ENCODE data around the gene RGS7. TPM values are rescaled to one million over a fixed set of nuclear protein-coding genes. Genes with fewer than 3 reads are reported as not detected.

Gene RGS7
- polyA plus RNA-seq, 1 donor from 2014 or later = 24.2 TPM

- H3K4me3 ChIP-seq (ENCODE audit: low read length) = no peak overlapping the region
Observed at GRCh38 chr1:241237873-241238272, 119.1 kb downstream of the RGS7 start.

GRCh38 chr1:241235256-241235897 lies 121.6 kb downstream of the RGS7 start:
- no peaks in the 10 kb centered on the region for H3K9me2 ChIP-seq (ENCODE audit: insufficient read depth, low read length)
- no peaks in the 10 kb centered on the region for H3K9me3 ChIP-seq (ENCODE audit: low read length)
- H3K4me2 ChIP-seq (ENCODE audit: low read length) = peak overlapping the region; percentile 7
- peak overlapping the region; percentile 35 for H2AFZ ChIP-seq (ENCODE audit: low read depth, low read length)
- H3K4me3 ChIP-seq (ENCODE audit: low read length) = peak overlapping the region; percentile 39
- H3K36me3 ChIP-seq (ENCODE audit: insufficient read depth, low read length) = no peaks in the 10 kb centered on the region
- H3K79me2 ChIP-seq (replicated peaks; ENCODE audit: insufficient read depth, low read length) = no peaks in the 10 kb centered on the region
- H3F3A ChIP-seq (ENCODE audit: insufficient read depth, low read length, poor library complexity, severe bottlenecking) = no peaks in the 10 kb centered on the region
- H4K20me1 ChIP-seq (ENCODE audit: insufficient read depth) = no peaks in the 10 kb centered on the region
- H3K27ac ChIP-seq (ENCODE audit: low read length) = peak overlapping the region; percentile 70
- H3K9ac ChIP-seq (ENCODE audit: low read length) = peak overlapping the region; percentile 45
- H3K27me3 ChIP-seq (ENCODE audit: insufficient read depth, low read depth, low read length) = no peaks in the 10 kb centered on the region
- TF ChIP-seq SMC3 (conservative IDR thresholded peaks at IDR 0.05; ENCODE audit: poor library complexity) (no peak), CTCF (IDR thresholded peaks at IDR 0.05; ENCODE audit: poor library complexity, severe bottlenecking) (no peak), RAD21 (conservative IDR thresholded peaks at IDR 0.05) (peak; percentile 22), EP300 (conservative IDR thresholded peaks at IDR 0.05; ENCODE audit: poor library complexity, severe bottlenecking) (peak; percentile 55), POLR2AphosphoS5 (IDR thresholded peaks at IDR 0.05) (no peak), TAF1 (IDR thresholded peaks at IDR 0.05; ENCODE audit: low read depth) (no peak), EZH2 (IDR thresholded peaks at IDR 0.05; ENCODE audit: borderline replicate concordance, insufficient read depth, low read length, poor library complexity, severe bottlenecking) (no peak)

More at GRCh38 chr1:241237873-241238272, 119.1 kb downstream of the RGS7 start:
- Histone ChIP-seq H3K9ac (ENCODE audit: low read length) (no peak overlapping the region), H3K9me3 (ENCODE audit: low read length) (no peaks in the 10 kb centered on the region), H2AFZ (ENCODE audit: low read depth, low read length) (no peak overlapping the region), H3F3A (ENCODE audit: insufficient read depth, low read length, poor library complexity, severe bottlenecking) (no peaks in the 10 kb centered on the region), H3K27me3 (ENCODE audit: insufficient read depth, low read depth, low read length) (no peaks in the 10 kb centered on the region), H4K20me1 (ENCODE audit: insufficient read depth) (no peaks in the 10 kb centered on the region), H3K27ac (ENCODE audit: low read length) (no peak overlapping the region), H3K9me2 (ENCODE audit: insufficient read depth, low read length) (no peaks in the 10 kb centered on the region), H3K79me2 (replicated peaks; ENCODE audit: insufficient read depth, low read length) (no peaks in the 10 kb centered on the region), H3K36me3 (ENCODE audit: insufficient read depth, low read length) (no peaks in the 10 kb centered on the region), H3K4me2 (ENCODE audit: low read length) (no peak overlapping the region)
- no peak for TF ChIP-seq EZH2 (IDR thresholded peaks at IDR 0.05; ENCODE audit: borderline replicate concordance, insufficient read depth, low read length, poor library complexity, severe bottlenecking)
- no peak for TF ChIP-seq EP300 (conservative IDR thresholded peaks at IDR 0.05; ENCODE audit: poor library complexity, severe bottlenecking)
- TF ChIP-seq CTCF (IDR thresholded peaks at IDR 0.05; ENCODE audit: poor library complexity, severe bottlenecking) = no peak
- TF ChIP-seq RAD21 (conservative IDR thresholded peaks at IDR 0.05) = no peak
- no peak for TF ChIP-seq TAF1 (IDR thresholded peaks at IDR 0.05; ENCODE audit: low read depth)
- no peak for TF ChIP-seq POLR2AphosphoS5 (IDR thresholded peaks at IDR 0.05)
- TF ChIP-seq REST (IDR thresholded peaks at IDR 0.05; ENCODE audit: borderline replicate concordance) = no peak
